Activated B cell treated with CpG ODN at 0.5 μM for 24 hours (primary cell): ENCODE measurements around the gene E4F1. TPM values are rescaled to one million over a fixed set of nuclear protein-coding genes. Genes with fewer than 3 reads are reported as not detected.

ENCODE experiments used
- ATAC-seq: fragments of 200-7000 bp; cut with Tn5 transposase; one replicate; pipeline ENCODE4 v1.10.0; 2021; ENCODE audit warnings: low read depth, mild to moderate bottlenecking, moderate library complexity
- CTCF ChIA-PET: fragments of 350-600 bp; sonication (Branson Sonifier 250); formaldehyde crosslinking; loops from one replicate; lab custom pipeline; 2021; ENCODE audit warnings: antibody characterized with exemption; lab: Charles Lee
- POLR2A ChIA-PET: fragments of 350-600 bp; sonication (Branson Sonifier 250); formaldehyde crosslinking; loops from one replicate; lab custom pipeline; 2021; ENCODE audit warnings: antibody characterized with exemption; lab: Charles Lee
- DNase-seq: peaks from one replicate; pipeline ENCODE4 v3.0.0; 2022
- H3K27ac Mint-ChIP-seq: one replicate; pipeline ENCODE4 v1.8.0; 2020; ENCODE audit warnings: mixed read lengths
- H3K27me3 Mint-ChIP-seq: one replicate; pipeline ENCODE4 v1.8.0; 2021; ENCODE audit warnings: mixed read lengths
- H3K36me3 Mint-ChIP-seq: one replicate; pipeline ENCODE4 v1.8.0; 2021; ENCODE audit warnings: low read depth, mixed read lengths
- H3K4me1 Mint-ChIP-seq: one replicate; pipeline ENCODE4 v1.8.0; 2021; ENCODE audit warnings: mixed read lengths
- H3K4me3 Mint-ChIP-seq: one replicate; pipeline ENCODE4 v1.8.0; 2020; ENCODE audit warnings: mild to moderate bottlenecking, mixed read lengths
- H3K9me3 Mint-ChIP-seq: one replicate; pipeline ENCODE4 v1.8.0; 2020; ENCODE audit warnings: mixed read lengths
- intact Hi-C: fragments of 100-400 bp; cut with micrococcal nuclease; formaldehyde crosslinking; loops from one replicate; pipeline ENCODE4 v1.15.1; 2024
- total RNA-seq: library from RNA; stranded (reverse); gene quantifications from 2 replicates; pipeline ENCODE4 v1.2.3, GENCODE V29; 2022
- TF ChIP-seq, protein P1 (sequence below): fragments of 200-600 bp; IDR thresholded peaks from one replicate; pipeline ENCODE4 v1.8.0; 2022; ENCODE audit warnings: antibody characterized with exemption, mild to moderate bottlenecking

The E4F1 gene
- total RNA-seq, 1 donor from 2014 or later: 29.9 TPM

DNA sequence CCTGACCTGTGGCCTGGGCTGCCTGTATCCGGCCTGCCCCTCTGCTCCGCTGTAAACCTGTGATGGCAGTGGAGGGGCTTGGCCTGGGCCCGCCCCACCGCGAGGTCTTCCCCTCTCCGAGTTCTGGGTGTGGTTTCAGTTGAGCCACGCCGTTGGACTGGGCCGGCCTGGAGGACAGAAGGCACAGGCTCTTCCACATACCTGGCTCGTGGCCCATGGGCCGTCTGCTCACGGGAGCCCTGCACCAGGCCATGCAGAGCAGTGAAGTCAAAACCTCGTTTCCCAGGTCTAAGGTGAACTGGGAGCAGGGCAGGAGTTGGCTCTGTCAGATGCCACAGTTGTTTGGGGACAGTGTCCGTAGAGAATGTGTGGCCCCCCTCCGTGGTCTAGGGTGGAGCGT lies 50.1 kb downstream of the E4F1 start:
- CTCF ChIA-PET: no interaction called here
- POLR2A ChIA-PET: interaction anchor here (0.6 kb wide), 2 partner anchors 43 to 44 kb away, joined by 3 to 4 read pairs; no protein-coding TSS in a partner anchor
- no peak overlapping the region for H3K4me3 Mint-ChIP-seq
- intact Hi-C loops: no loop called here
- H3K27ac Mint-ChIP-seq: no peak overlapping the region
- peaks cover 11% of the 10 kb centered on the region for H3K4me1 Mint-ChIP-seq
- no peaks in the 10 kb centered on the region for H3K9me3 Mint-ChIP-seq
- no peak for ATAC-seq
- H3K27me3 Mint-ChIP-seq: no peaks in the 10 kb centered on the region
- peaks cover 2% of the 10 kb centered on the region for H3K36me3 Mint-ChIP-seq
- no peak for DNase-seq
- TF ChIP-seq, protein P1, sequence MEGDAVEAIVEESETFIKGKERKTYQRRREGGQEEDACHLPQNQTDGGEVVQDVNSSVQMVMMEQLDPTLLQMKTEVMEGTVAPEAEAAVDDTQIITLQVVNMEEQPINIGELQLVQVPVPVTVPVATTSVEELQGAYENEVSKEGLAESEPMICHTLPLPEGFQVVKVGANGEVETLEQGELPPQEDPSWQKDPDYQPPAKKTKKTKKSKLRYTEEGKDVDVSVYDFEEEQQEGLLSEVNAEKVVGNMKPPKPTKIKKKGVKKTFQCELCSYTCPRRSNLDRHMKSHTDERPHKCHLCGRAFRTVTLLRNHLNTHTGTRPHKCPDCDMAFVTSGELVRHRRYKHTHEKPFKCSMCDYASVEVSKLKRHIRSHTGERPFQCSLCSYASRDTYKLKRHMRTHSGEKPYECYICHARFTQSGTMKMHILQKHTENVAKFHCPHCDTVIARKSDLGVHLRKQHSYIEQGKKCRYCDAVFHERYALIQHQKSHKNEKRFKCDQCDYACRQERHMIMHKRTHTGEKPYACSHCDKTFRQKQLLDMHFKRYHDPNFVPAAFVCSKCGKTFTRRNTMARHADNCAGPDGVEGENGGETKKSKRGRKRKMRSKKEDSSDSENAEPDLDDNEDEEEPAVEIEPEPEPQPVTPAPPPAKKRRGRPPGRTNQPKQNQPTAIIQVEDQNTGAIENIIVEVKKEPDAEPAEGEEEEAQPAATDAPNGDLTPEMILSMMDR: no peak

- DNase-seq (no peak), ATAC-seq (no peak)
- Mint-ChIP-seq H3K27me3 (no peaks in the 10 kb centered on the region), H3K27ac (no peak overlapping the region), H3K9me3 (no peaks in the 10 kb centered on the region), H3K4me1 (peaks cover 9% of the 10 kb centered on the region), H3K4me3 (no peak overlapping the region), H3K36me3 (peaks cover 2% of the 10 kb centered on the region)
- POLR2A ChIA-PET: no interaction called here
- TF ChIP-seq, protein P1: no peak
- intact Hi-C loops: no loop called here
- CTCF ChIA-PET: no interaction called here
Observed at GRCh38 chr16:2273931-2274330, 50.5 kb downstream of the E4F1 start.

DNA sequence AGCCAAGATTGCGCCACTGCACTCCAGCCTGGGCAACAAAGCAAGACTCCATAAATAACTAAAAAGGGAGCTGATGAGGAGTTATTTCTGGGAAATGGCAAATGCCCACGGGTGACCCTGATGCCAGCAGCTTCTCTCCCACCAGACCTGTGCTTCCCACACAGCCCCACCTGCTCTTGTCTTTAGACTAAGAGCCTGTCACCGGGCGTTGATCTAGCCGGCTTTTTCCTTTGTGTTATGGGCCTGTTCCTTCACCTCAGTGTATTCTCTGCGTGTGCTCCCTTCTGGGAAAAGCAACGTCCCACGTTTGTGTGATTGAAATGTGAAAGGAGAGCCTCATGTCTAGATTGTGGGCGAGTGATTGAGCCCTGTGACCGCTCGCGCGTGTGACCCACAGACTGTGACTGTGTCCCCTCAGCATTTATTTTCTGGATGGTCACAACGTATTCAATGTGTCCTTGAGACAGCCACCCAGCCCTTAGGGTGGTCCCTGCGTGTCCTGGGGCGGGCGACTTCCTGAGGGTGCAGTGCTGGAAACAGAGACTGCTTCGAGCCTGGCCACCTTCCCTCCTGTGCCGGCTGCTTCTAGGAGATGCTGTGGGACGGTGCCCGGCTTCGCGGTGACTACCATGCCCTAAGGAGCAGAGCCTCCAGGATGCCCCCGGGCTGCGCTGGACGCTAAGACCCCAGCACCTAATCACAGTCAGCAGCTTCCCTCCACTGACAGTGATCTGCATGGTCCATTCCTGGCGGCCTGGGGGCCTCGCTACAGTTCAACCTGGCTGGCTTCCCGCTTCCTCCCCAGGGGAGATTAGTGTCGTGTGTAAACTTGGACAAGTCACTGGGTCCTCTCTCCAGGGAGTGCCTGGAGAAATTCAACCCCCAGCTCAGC lies 52.3 kb downstream of the E4F1 start:
- DNase-seq (no peak), ATAC-seq (no peak)
- TF ChIP-seq, protein P1: no peak
- ChIA-PET CTCF (no interaction called here), POLR2A (no interaction called here)
- Mint-ChIP-seq H3K36me3 (peaks cover 2% of the 10 kb centered on the region), H3K27me3 (no peaks in the 10 kb centered on the region), H3K9me3 (no peaks in the 10 kb centered on the region), H3K4me1 (no peaks in the 10 kb centered on the region), H3K27ac (no peak overlapping the region), H3K4me3 (no peak overlapping the region)
- intact Hi-C loops: no loop called here

GRCh38 chr16:2276368-2277195 lies 53.2 kb downstream of the E4F1 start:
- ChIA-PET POLR2A (no interaction called here), CTCF (no interaction called here)
- no peaks in the 10 kb centered on the region for H3K27me3 Mint-ChIP-seq
- TF ChIP-seq, protein P1: no peak
- ATAC-seq (no peak), DNase-seq (no peak)
- no peak overlapping the region for H3K4me3 Mint-ChIP-seq
- H3K36me3 Mint-ChIP-seq: peaks cover 2% of the 10 kb centered on the region
- no peaks in the 10 kb centered on the region for H3K9me3 Mint-ChIP-seq
- intact Hi-C loops: no loop called here
- no peaks in the 10 kb centered on the region for H3K4me1 Mint-ChIP-seq
- no peak overlapping the region for H3K27ac Mint-ChIP-seq
